ENCODE results near the gene PGAP3.

Gene PGAP3

GRCh38 chr17:39687101-39687545 lies 734 bp downstream of the PGAP3 start:
- TF ChIP-seq CTCF (IDR thresholded peaks at IDR 0.05; ENCODE audit: low read depth, low read length) = no peak
- DNase-seq (ENCODE audit: extremely low read depth, low read depth) = no peak

- no peak for TF ChIP-seq CTCF (IDR thresholded peaks at IDR 0.05; ENCODE audit: low read depth, low read length)
Observed at GRCh38 chr17:39684369-39685192, 3.3 kb downstream of the PGAP3 start.

GRCh38 chr17:39683295-39683939 lies 4.4 kb downstream of the PGAP3 start:
- no peak for TF ChIP-seq CTCF (IDR thresholded peaks at IDR 0.05; ENCODE audit: low read depth, low read length)
- no peak for DNase-seq (ENCODE audit: extremely low read depth, low read depth)

More at GRCh38 chr17:39684369-39685192, 3.3 kb downstream of the PGAP3 start:
- DNase-seq (ENCODE audit: extremely low read depth, low read depth) = no peak

GRCh38 chr17:39679521-39680192 lies 8.2 kb downstream of the PGAP3 start:
- no peak for TF ChIP-seq CTCF (IDR thresholded peaks at IDR 0.05; ENCODE audit: low read depth, low read length)

GRCh38 chr17:39678340-39679116 lies 9.3 kb downstream of the PGAP3 start:
- no peak for TF ChIP-seq CTCF (IDR thresholded peaks at IDR 0.05; ENCODE audit: low read depth, low read length)
- DNase-seq (ENCODE audit: extremely low read depth, low read depth) = no peak

More at GRCh38 chr17:39679521-39680192, 8.2 kb downstream of the PGAP3 start:
- DNase-seq (ENCODE audit: extremely low read depth, low read depth) = no peak

GRCh38 chr17:39677542-39678339 lies 10.1 kb downstream of the PGAP3 start:
- TF ChIP-seq CTCF (IDR thresholded peaks at IDR 0.05; ENCODE audit: low read depth, low read length) = no peak
- DNase-seq (ENCODE audit: extremely low read depth, low read depth) = no peak
